Chondrocyte (in vitro differentiated cells): ENCODE measurements around the gene FAM240A. TPM values are rescaled to one million over a fixed set of nuclear protein-coding genes. Genes with fewer than 3 reads are reported as not detected.

Source experiments
- DNase-seq: peaks from one replicate; pipeline ENCODE4 v3.0.0; 2021; ENCODE audit warnings: mixed read lengths, low spot score
- H3K27ac Mint-ChIP-seq: one replicate; pipeline ENCODE4 v1.8.0; 2021; ENCODE audit warnings: mild to moderate bottlenecking, moderate library complexity, mixed read lengths; ENCODE audit not compliant: unreplicated experiment
- H3K27me3 Mint-ChIP-seq: 2 replicates; pipeline ENCODE4 v1.8.0; 2021; ENCODE audit warnings: low read depth, mixed read lengths
- H3K36me3 Mint-ChIP-seq: 2 replicates; pipeline ENCODE4 v1.8.0; 2021; ENCODE audit warnings: low read depth, mixed read lengths
- H3K4me1 Mint-ChIP-seq: 2 replicates; pipeline ENCODE4 v1.8.0; 2021; ENCODE audit warnings: low read depth, mild to moderate bottlenecking, mixed read lengths
- H3K4me3 Mint-ChIP-seq: one replicate; pipeline ENCODE4 v1.8.0; 2021; ENCODE audit warnings: mild to moderate bottlenecking, moderate library complexity, mixed read lengths; ENCODE audit not compliant: unreplicated experiment
- H3K9me3 Mint-ChIP-seq: 2 replicates; pipeline ENCODE4 v1.8.0; 2021; ENCODE audit warnings: low read depth, mixed read lengths
- total RNA-seq: library from RNA; stranded (reverse); gene quantifications from 3 replicates; pipeline ENCODE4 v1.2.1, GENCODE V29; 2021
- TF ChIP-seq, protein P1 (sequence below): fragments of 200-600 bp; sonication (generic); IDR thresholded peaks from 2 replicates; pipeline ENCODE4 v1.5.0; 2021; ENCODE audit warnings: antibody characterized with exemption, mild to moderate bottlenecking, moderate library complexity

The FAM240A gene
- total RNA-seq, 1 donor from 2014 or later, result not detected

GRCh38 chr3:46663591-46664135, 51.3 kb downstream of the FAM240A start:
- no peak overlapping the region for H3K4me3 Mint-ChIP-seq
- no peaks in the 10 kb centered on the region for H3K36me3 Mint-ChIP-seq
- peak; percentile 67 for DNase-seq
- TF ChIP-seq, protein P1, sequence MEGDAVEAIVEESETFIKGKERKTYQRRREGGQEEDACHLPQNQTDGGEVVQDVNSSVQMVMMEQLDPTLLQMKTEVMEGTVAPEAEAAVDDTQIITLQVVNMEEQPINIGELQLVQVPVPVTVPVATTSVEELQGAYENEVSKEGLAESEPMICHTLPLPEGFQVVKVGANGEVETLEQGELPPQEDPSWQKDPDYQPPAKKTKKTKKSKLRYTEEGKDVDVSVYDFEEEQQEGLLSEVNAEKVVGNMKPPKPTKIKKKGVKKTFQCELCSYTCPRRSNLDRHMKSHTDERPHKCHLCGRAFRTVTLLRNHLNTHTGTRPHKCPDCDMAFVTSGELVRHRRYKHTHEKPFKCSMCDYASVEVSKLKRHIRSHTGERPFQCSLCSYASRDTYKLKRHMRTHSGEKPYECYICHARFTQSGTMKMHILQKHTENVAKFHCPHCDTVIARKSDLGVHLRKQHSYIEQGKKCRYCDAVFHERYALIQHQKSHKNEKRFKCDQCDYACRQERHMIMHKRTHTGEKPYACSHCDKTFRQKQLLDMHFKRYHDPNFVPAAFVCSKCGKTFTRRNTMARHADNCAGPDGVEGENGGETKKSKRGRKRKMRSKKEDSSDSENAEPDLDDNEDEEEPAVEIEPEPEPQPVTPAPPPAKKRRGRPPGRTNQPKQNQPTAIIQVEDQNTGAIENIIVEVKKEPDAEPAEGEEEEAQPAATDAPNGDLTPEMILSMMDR, result peak; percentile 32
- no peak overlapping the region for H3K27ac Mint-ChIP-seq
- peaks cover 5% of the 10 kb centered on the region for H3K27me3 Mint-ChIP-seq
- peaks cover 20% of the 10 kb centered on the region for H3K4me1 Mint-ChIP-seq
- H3K9me3 Mint-ChIP-seq, result no peaks in the 10 kb centered on the region

GRCh38 chr3:46664188-46664970, 52.1 kb downstream of the FAM240A start:
- H3K27me3 Mint-ChIP-seq, result peaks cover 5% of the 10 kb centered on the region
- no peak overlapping the region for H3K4me3 Mint-ChIP-seq
- H3K27ac Mint-ChIP-seq, result no peak overlapping the region
- TF ChIP-seq, protein P1, result no peak
- peak; percentile 59 for DNase-seq
- peaks cover 16% of the 10 kb centered on the region for H3K4me1 Mint-ChIP-seq
- H3K9me3 Mint-ChIP-seq, result no peaks in the 10 kb centered on the region
- H3K36me3 Mint-ChIP-seq, result no peaks in the 10 kb centered on the region

DNA sequence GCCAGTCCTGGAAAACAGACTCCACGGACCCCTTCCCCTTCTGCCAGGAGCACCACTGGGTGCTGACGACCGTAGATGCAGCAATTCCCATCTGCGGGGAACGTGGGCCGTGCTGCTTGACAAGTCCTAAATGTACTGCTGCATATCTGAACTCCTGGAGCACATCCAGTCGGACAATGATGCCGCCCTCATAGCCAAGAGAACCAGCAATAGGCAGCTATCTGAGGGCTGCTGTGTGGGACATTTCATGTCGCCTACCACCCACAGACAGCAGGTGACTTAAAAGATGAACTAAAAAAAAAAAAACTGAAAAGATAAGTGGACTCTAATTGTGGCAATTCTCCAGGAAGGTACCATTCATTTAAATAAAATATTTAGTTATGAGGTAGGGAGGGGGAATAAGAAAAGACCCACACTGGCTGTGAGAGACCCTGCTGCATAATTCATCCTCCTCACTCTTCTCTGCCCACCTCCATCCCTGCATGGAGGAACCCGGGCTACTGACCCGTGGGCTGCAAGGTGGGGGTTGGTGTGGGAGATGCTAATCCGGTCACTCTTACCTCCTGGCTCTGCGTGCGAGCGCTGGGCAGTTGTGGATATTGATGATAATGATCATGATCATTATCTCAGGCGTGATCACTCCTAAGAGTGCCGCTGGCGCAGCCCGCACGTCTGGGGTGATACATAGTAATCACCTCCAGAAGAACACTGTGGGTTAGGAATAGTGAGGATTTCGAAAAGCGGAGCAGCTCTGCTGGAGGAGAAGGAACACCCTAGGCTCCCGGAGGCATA, 52.8 kb downstream of the FAM240A start:
- H3K36me3 Mint-ChIP-seq, result no peaks in the 10 kb centered on the region
- TF ChIP-seq, protein P1, result no peak
- H3K27ac Mint-ChIP-seq, result no peak overlapping the region
- H3K9me3 Mint-ChIP-seq, result no peaks in the 10 kb centered on the region
- DNase-seq, result peak; percentile 79
- peaks cover 8% of the 10 kb centered on the region for H3K4me1 Mint-ChIP-seq
- peaks cover 5% of the 10 kb centered on the region for H3K27me3 Mint-ChIP-seq
- no peak overlapping the region for H3K4me3 Mint-ChIP-seq

DNA sequence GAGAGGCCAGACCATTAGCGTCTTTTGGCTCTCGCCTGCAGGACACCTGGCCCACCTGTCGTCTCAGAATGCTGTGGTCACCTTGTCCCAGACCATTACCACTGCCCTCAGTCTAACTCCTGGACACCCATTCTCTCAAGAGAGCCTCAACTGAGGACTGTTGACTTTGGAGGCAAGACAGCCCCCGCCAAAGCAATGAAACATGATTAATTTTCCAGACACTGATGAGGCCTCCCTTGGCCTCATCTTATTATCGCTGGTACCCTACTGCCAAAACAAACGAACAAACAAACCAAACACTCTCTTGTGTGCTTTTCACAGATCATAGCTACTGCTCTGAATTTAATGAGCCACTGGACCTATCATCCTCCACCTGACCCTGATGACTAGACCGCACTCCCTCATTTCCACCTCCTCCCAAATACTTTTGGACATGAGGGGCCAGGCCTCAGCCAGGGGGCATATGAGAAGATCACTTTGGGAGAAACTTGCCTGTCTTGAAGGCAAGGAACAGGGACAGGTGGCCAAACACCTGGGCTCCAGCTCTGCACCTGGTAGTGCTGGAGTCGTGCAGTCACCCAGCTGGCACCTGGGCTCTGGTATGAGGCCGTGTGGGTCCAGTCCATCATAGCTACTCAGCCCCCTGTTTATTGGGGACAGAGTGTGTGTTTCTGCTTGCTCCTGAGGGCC, 53.6 kb downstream of the FAM240A start:
- H3K27ac Mint-ChIP-seq, result no peak overlapping the region
- no peaks in the 10 kb centered on the region for H3K36me3 Mint-ChIP-seq
- H3K4me1 Mint-ChIP-seq, result peaks cover 6% of the 10 kb centered on the region
- no peaks in the 10 kb centered on the region for H3K9me3 Mint-ChIP-seq
- peak; percentile 66 for DNase-seq
- H3K27me3 Mint-ChIP-seq, result peaks cover 5% of the 10 kb centered on the region
- TF ChIP-seq, protein P1, result no peak
- H3K4me3 Mint-ChIP-seq, result no peak overlapping the region

DNA sequence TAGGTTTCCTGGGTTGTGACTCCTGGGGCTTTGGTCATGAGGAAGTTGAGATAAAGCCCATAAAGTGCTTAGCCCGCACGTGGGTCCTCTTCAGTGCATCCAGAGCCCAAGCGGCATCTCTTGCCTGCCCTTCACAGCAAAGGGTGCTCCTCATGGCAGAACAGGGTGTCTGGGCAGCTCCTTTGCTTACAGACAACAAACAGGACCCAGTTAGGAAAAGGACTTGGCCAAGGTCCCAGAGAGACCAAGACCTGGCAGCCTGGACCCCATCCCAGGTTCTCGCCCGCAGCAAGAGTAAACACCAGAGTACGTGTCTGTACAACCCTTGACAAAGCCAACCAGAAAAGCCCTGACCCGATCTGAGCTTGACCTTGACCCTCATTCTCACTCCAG, 54.1 kb downstream of the FAM240A start:
- peaks cover 5% of the 10 kb centered on the region for H3K27me3 Mint-ChIP-seq
- no peak for DNase-seq
- no peak overlapping the region for H3K27ac Mint-ChIP-seq
- H3K4me3 Mint-ChIP-seq, result no peak overlapping the region
- TF ChIP-seq, protein P1, result no peak
- H3K36me3 Mint-ChIP-seq, result no peaks in the 10 kb centered on the region
- peaks cover 4% of the 10 kb centered on the region for H3K4me1 Mint-ChIP-seq
- H3K9me3 Mint-ChIP-seq, result no peaks in the 10 kb centered on the region
